Activated CD4-positive, alpha-beta memory T cell treated with anti-CD3 and anti-CD28 coated beads for 36 hours (primary cell): ENCODE results near the gene NCLN. TPM values are rescaled to one million over a fixed set of nuclear protein-coding genes. Genes with fewer than 3 reads are reported as not detected.
"Not testable (repeated sequence)": the region's sequence is repeated elsewhere in the genome, so short reads cannot be mapped to it uniquely, and the experiment has no call there.

Experiments used
- CTCF ChIA-PET: fragments of 350-600 bp; sonication (Branson Sonifier 250); formaldehyde crosslinking; loops from one replicate; lab custom pipeline; 2021; ENCODE audit warnings: antibody characterized with exemption, inconsistent platforms; lab: Charles Lee
- POLR2A ChIA-PET: fragments of 350-600 bp; sonication (Branson Sonifier 250); formaldehyde crosslinking; loops from one replicate; lab custom pipeline; 2021; ENCODE audit warnings: antibody characterized with exemption; lab: Charles Lee
- DNase-seq: peaks from one replicate; pipeline ENCODE4 v3.0.0-alpha.2; 2020
- H3K27ac Mint-ChIP-seq: one replicate; pipeline ENCODE4 v1.8.0; 2021; ENCODE audit warnings: mixed read lengths
- H3K27me3 Mint-ChIP-seq: one replicate; pipeline ENCODE4 v1.8.0; 2021; ENCODE audit warnings: mixed read lengths
- H3K36me3 Mint-ChIP-seq: one replicate; pipeline ENCODE4 v1.8.0; 2021; ENCODE audit warnings: mixed read lengths
- H3K4me1 Mint-ChIP-seq: one replicate; pipeline ENCODE4 v1.8.0; 2021; ENCODE audit warnings: low read depth, mixed read lengths
- H3K4me3 Mint-ChIP-seq: one replicate; pipeline ENCODE4 v1.8.0; 2021; ENCODE audit warnings: mild to moderate bottlenecking, mixed read lengths
- H3K9me3 Mint-ChIP-seq: one replicate; pipeline ENCODE4 v1.8.0; 2021; ENCODE audit warnings: mixed read lengths
- intact Hi-C: fragments of 100-400 bp; cut with micrococcal nuclease; formaldehyde crosslinking; loops from one replicate; pipeline ENCODE4 v1.15.1; 2023
- total RNA-seq, 2 experiments: library from RNA; stranded (reverse); gene quantifications; one replicate each; pipeline ENCODE4 v1.2.3, GENCODE V29; 2021

NCLN gene
- total RNA-seq, 2 experiments from 2014 or later, result 47.0 to 50.9 TPM

GRCh38 chr19:3157096-3157845 lies 28.5 kb upstream of the NCLN start:
- ChIA-PET POLR2A (no interaction called here), CTCF (interaction anchor here (1.0 to 1.1 kb wide), 3 partner anchors 9 to 28 kb away, joined by 3 to 6 read pairs (median 4); no protein-coding TSS in a partner anchor)
- intact Hi-C loops, result no loop called here
- peaks cover 8% of the 10 kb centered on the region for H3K9me3 Mint-ChIP-seq
- no peak for DNase-seq
- H3K4me1 Mint-ChIP-seq, result peaks cover 11% of the 10 kb centered on the region
- H3K27ac Mint-ChIP-seq, result peak overlapping the region; percentile 55
- H3K4me3 Mint-ChIP-seq, result no peak overlapping the region
- no peaks in the 10 kb centered on the region for H3K27me3 Mint-ChIP-seq
- peaks cover 47% of the 10 kb centered on the region for H3K36me3 Mint-ChIP-seq

GRCh38 chr19:3159565-3159964 lies 26.2 kb upstream of the NCLN start:
- H3K4me1 Mint-ChIP-seq, result peaks cover 18% of the 10 kb centered on the region
- DNase-seq, result no peak
- peaks cover 59% of the 10 kb centered on the region for H3K36me3 Mint-ChIP-seq
- ChIA-PET CTCF (interaction anchor here (0.9 to 3.9 kb wide), 6 partner anchors 12 to 56 kb away, joined by 3 to 37 read pairs (median 6); no protein-coding TSS in a partner anchor), POLR2A (no interaction called here)
- H3K9me3 Mint-ChIP-seq, result peaks cover 8% of the 10 kb centered on the region
- H3K4me3 Mint-ChIP-seq, result no peak overlapping the region
- no peak overlapping the region for H3K27ac Mint-ChIP-seq
- no peaks in the 10 kb centered on the region for H3K27me3 Mint-ChIP-seq
- intact Hi-C loops, result no loop called here

GRCh38 chr19:3160219-3160618 lies 25.5 kb upstream of the NCLN start:
- no peak overlapping the region for H3K4me3 Mint-ChIP-seq
- H3K9me3 Mint-ChIP-seq, result peaks cover 8% of the 10 kb centered on the region
- H3K27me3 Mint-ChIP-seq, result no peaks in the 10 kb centered on the region
- H3K27ac Mint-ChIP-seq, result peak overlapping the region; percentile 33
- peaks cover 18% of the 10 kb centered on the region for H3K4me1 Mint-ChIP-seq
- ChIA-PET CTCF (interaction anchor here (0.9 to 3.9 kb wide), 6 partner anchors 13 to 56 kb away, joined by 3 to 37 read pairs (median 6); no protein-coding TSS in a partner anchor), POLR2A (no interaction called here)
- peaks cover 59% of the 10 kb centered on the region for H3K36me3 Mint-ChIP-seq
- no peak for DNase-seq
- intact Hi-C loops, result loop anchor here (5.0 kb wide), 1 partner anchor 83 kb away; no protein-coding TSS in a partner anchor

- POLR2A ChIA-PET, result no interaction called here
- Mint-ChIP-seq H3K27ac (peak overlapping the region; percentile 46), H3K4me1 (peaks cover 23% of the 10 kb centered on the region), H3K4me3 (no peak overlapping the region), H3K27me3 (no peaks in the 10 kb centered on the region), H3K9me3 (peaks cover 8% of the 10 kb centered on the region), H3K36me3 (peaks cover 57% of the 10 kb centered on the region)
- DNase-seq, result no peak
- intact Hi-C loops, result loop anchor here (5.0 kb wide), 1 partner anchor 84 kb away; no protein-coding TSS in a partner anchor
- CTCF ChIA-PET, result interaction anchor here (0.6 to 3.9 kb wide), 10 partner anchors 15 to 210 kb away, joined by 3 to 37 read pairs (median 6); no protein-coding TSS in a partner anchor
These were observed 24.3 kb upstream of the NCLN start for GRCh38 chr19:3161453-3161852.

- Mint-ChIP-seq H3K27me3 (no peaks in the 10 kb centered on the region), H3K27ac (no peak overlapping the region), H3K4me1 (peaks cover 20% of the 10 kb centered on the region), H3K9me3 (peaks cover 8% of the 10 kb centered on the region), H3K36me3 (peaks cover 48% of the 10 kb centered on the region), H3K4me3 (no peak overlapping the region)
- ChIA-PET POLR2A (no interaction called here), CTCF (interaction anchor here (0.6 to 3.9 kb wide), 13 partner anchors 16 to 200 kb away, joined by 3 to 37 read pairs (median 5); no protein-coding TSS in a partner anchor)
- intact Hi-C loops, result loop anchor here (1.0 to 5.0 kb wide), 3 partner anchors 16 to 85 kb away; no protein-coding TSS in a partner anchor
- DNase-seq, result peak; percentile 55
These were observed 23.1 kb upstream of the NCLN start for GRCh38 chr19:3162418-3163229.

- CTCF ChIA-PET, result interaction anchor here (0.6 to 2.5 kb wide), 13 partner anchors 13 to 213 kb away, joined by 3 to 27 read pairs (median 4); partner anchors contain the start of gene GNA15
- intact Hi-C loops, result loop anchor here (1.0 to 5.0 kb wide), 3 partner anchors 17 to 86 kb away; no protein-coding TSS in a partner anchor
- H3K4me1 Mint-ChIP-seq, result peaks cover 20% of the 10 kb centered on the region
- no peaks in the 10 kb centered on the region for H3K27me3 Mint-ChIP-seq
- POLR2A ChIA-PET, result no interaction called here
- peak; percentile 78 for DNase-seq
- no peak overlapping the region for H3K4me3 Mint-ChIP-seq
- H3K36me3 Mint-ChIP-seq, result peaks cover 45% of the 10 kb centered on the region
- peaks cover 8% of the 10 kb centered on the region for H3K9me3 Mint-ChIP-seq
- peak overlapping the region; percentile 20 for H3K27ac Mint-ChIP-seq
These were observed 22.4 kb upstream of the NCLN start for GRCh38 chr19:3163230-3163886.

- intact Hi-C loops, result loop anchor here (1.0 to 5.0 kb wide), 3 partner anchors 18 to 87 kb away; no protein-coding TSS in a partner anchor
- CTCF ChIA-PET, result interaction anchor here (0.6 to 2.5 kb wide), 16 partner anchors 8 to 213 kb away, joined by 3 to 27 read pairs (median 4); partner anchors contain the start of gene GNA15
- Mint-ChIP-seq H3K27ac (no peak overlapping the region), H3K4me3 (no peak overlapping the region), H3K36me3 (peaks cover 43% of the 10 kb centered on the region), H3K9me3 (peaks cover 8% of the 10 kb centered on the region), H3K4me1 (peaks cover 20% of the 10 kb centered on the region), H3K27me3 (no peaks in the 10 kb centered on the region)
- POLR2A ChIA-PET, result interaction anchor here (1.1 kb wide), 1 partner anchor 22 kb away, joined by 3 read pairs; no protein-coding TSS in a partner anchor
- no peak for DNase-seq
These were observed 21.8 kb upstream of the NCLN start for GRCh38 chr19:3163943-3164342.

GRCh38 chr19:3167533-3168272 lies 18.0 kb upstream of the NCLN start:
- Mint-ChIP-seq H3K4me1 (peaks cover 12% of the 10 kb centered on the region), H3K9me3 (no peaks in the 10 kb centered on the region), H3K4me3 (no peak overlapping the region), H3K27ac (no peak overlapping the region), H3K27me3 (no peaks in the 10 kb centered on the region), H3K36me3 (peaks cover 16% of the 10 kb centered on the region)
- ChIA-PET CTCF (no interaction called here), POLR2A (no interaction called here)
- DNase-seq, result no peak
- intact Hi-C loops, result no loop called here

- intact Hi-C loops, result no loop called here
- peaks cover 3% of the 10 kb centered on the region for H3K36me3 Mint-ChIP-seq
- no peaks in the 10 kb centered on the region for H3K9me3 Mint-ChIP-seq
- H3K27me3 Mint-ChIP-seq, result no peaks in the 10 kb centered on the region
- H3K4me1 Mint-ChIP-seq, result peaks cover 14% of the 10 kb centered on the region
- no peak for DNase-seq
- ChIA-PET POLR2A (interaction anchor here (1.3 to 1.4 kb wide), 2 partner anchors 12 to 20 kb away, joined by 3 to 4 read pairs; no protein-coding TSS in a partner anchor), CTCF (interaction anchor here (1.6 kb wide), 1 partner anchor 222 kb away, joined by 4 read pairs; no protein-coding TSS in a partner anchor)
- H3K4me3 Mint-ChIP-seq, result no peak overlapping the region
- peak overlapping the region; percentile 42 for H3K27ac Mint-ChIP-seq
These were observed 13.6 kb upstream of the NCLN start for GRCh38 chr19:3171894-3172672.

GRCh38 chr19:3172673-3173000 lies 13.1 kb upstream of the NCLN start:
- H3K4me3 Mint-ChIP-seq, intact Hi-C loops, CTCF ChIA-PET, H3K27ac Mint-ChIP-seq, POLR2A ChIA-PET, H3K27me3 Mint-ChIP-seq, H3K9me3 Mint-ChIP-seq, H3K36me3 Mint-ChIP-seq, DNase-seq: not testable (repeated sequence)
- H3K4me1 Mint-ChIP-seq, result peaks cover 18% of the 10 kb centered on the region
